Activated CD4-positive, alpha-beta memory T cell treated with anti-CD3 and anti-CD28 coated beads, Interleukin-2, amount 10 ng/mL, durations not matched to agents 7 days and 5 days (primary cell): ENCODE results near the gene IGF2R. TPM values are rescaled to one million over a fixed set of nuclear protein-coding genes. Genes with fewer than 3 reads are reported as not detected.

ENCODE experiments used
- CTCF ChIA-PET: fragments of 350-600 bp; sonication (Branson Sonifier 250); formaldehyde crosslinking; loops from one replicate; lab custom pipeline; 2021; ENCODE audit warnings: antibody characterized with exemption, inconsistent platforms; lab: Charles Lee
- POLR2A ChIA-PET: fragments of 350-600 bp; sonication (Branson Sonifier 250); formaldehyde crosslinking; loops from one replicate; lab custom pipeline; 2021; ENCODE audit warnings: antibody characterized with exemption; lab: Charles Lee
- DNase-seq: peaks from one replicate; pipeline ENCODE4 v3.0.0-alpha.2; 2020
- H3K27ac Mint-ChIP-seq: one replicate; pipeline ENCODE4 v1.8.0; 2021; ENCODE audit warnings: mild to moderate bottlenecking, mixed read lengths
- H3K27me3 Mint-ChIP-seq: one replicate; pipeline ENCODE4 v1.8.0; 2021; ENCODE audit warnings: mixed read lengths
- H3K36me3 Mint-ChIP-seq: one replicate; pipeline ENCODE4 v1.8.0; 2021; ENCODE audit warnings: low read depth, mixed read lengths
- H3K4me1 Mint-ChIP-seq: one replicate; pipeline ENCODE4 v1.8.0; 2021; ENCODE audit warnings: mixed read lengths
- H3K4me3 Mint-ChIP-seq: one replicate; pipeline ENCODE4 v1.8.0; 2021; ENCODE audit warnings: mild to moderate bottlenecking, mixed read lengths
- H3K9me3 Mint-ChIP-seq: one replicate; pipeline ENCODE4 v1.8.0; 2021; ENCODE audit warnings: mixed read lengths
- total RNA-seq, 2 experiments: library from RNA; stranded (reverse); gene quantifications; one replicate each; pipeline ENCODE4 v1.2.3, GENCODE V29; 2021

IGF2R gene
- total RNA-seq, 2 experiments from 2014 or later: 66.9 to 70.9 TPM

- Mint-ChIP-seq H3K36me3 (peaks cover 85% of the 10 kb centered on the region), H3K27ac (peak overlapping the region; percentile 57), H3K4me3 (no peak overlapping the region), H3K27me3 (no peaks in the 10 kb centered on the region), H3K4me1 (peaks cover 64% of the 10 kb centered on the region), H3K9me3 (no peaks in the 10 kb centered on the region)
- ChIA-PET POLR2A (interaction anchor here (0.7 kb wide), 1 partner anchor 100 kb away, joined by 3 read pairs; no protein-coding TSS in a partner anchor), CTCF (no interaction called here)
- no peak for DNase-seq
Measured at GRCh38 chr6:160070427-160070826, 101.5 kb downstream of the IGF2R start.

DNA sequence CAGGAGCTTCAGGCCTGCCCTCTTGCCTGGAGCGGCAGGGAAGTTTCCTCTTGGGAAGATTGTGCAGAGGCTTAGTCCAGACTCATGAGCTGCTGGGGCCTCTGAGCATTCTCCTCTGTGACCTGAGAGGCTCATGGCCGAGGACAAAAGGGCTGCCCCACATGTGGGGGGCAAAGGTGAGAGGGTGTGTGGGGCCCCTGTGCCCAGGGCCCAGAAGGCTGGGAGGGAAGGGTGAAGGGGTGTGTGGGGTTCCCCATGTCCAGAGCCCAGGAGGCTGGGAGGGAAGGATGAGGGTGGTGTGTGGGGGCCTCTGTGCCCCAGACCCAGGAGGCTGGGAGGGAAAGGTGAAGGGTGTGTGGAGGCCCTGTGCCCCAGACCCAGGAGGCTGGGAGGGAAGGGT is 101.9 kb downstream of the IGF2R start:
- H3K27me3 Mint-ChIP-seq: no peaks in the 10 kb centered on the region
- DNase-seq: no peak
- H3K4me1 Mint-ChIP-seq: peaks cover 65% of the 10 kb centered on the region
- POLR2A ChIA-PET: interaction anchor here (0.7 kb wide), 1 partner anchor 101 kb away, joined by 3 read pairs; no protein-coding TSS in a partner anchor
- H3K9me3 Mint-ChIP-seq: no peaks in the 10 kb centered on the region
- H3K27ac Mint-ChIP-seq: peak overlapping the region; percentile 27
- no peak overlapping the region for H3K4me3 Mint-ChIP-seq
- CTCF ChIA-PET: interaction anchor here (1.5 kb wide), 1 partner anchor 385 kb away, joined by 3 read pairs; no protein-coding TSS in a partner anchor
- peaks cover 86% of the 10 kb centered on the region for H3K36me3 Mint-ChIP-seq

- H3K36me3 Mint-ChIP-seq: peaks cover 89% of the 10 kb centered on the region
Measured at GRCh38 chr6:160071805-160072690, 103.2 kb downstream of the IGF2R start.

GRCh38 chr6:160073272-160073671 is 104.4 kb downstream of the IGF2R start:
- Mint-ChIP-seq H3K9me3 (no peaks in the 10 kb centered on the region), H3K36me3 (peaks cover 83% of the 10 kb centered on the region), H3K4me1 (peaks cover 51% of the 10 kb centered on the region), H3K27me3 (no peaks in the 10 kb centered on the region), H3K4me3 (no peak overlapping the region), H3K27ac (no peak overlapping the region)
- DNase-seq: no peak
- POLR2A ChIA-PET: no interaction called here
- CTCF ChIA-PET: no interaction called here

More at GRCh38 chr6:160071805-160072690, 103.2 kb downstream of the IGF2R start:
- H3K4me3 Mint-ChIP-seq: no peak overlapping the region
- H3K4me1 Mint-ChIP-seq: peaks cover 61% of the 10 kb centered on the region
- H3K27me3 Mint-ChIP-seq: no peaks in the 10 kb centered on the region
- POLR2A ChIA-PET: no interaction called here
- CTCF ChIA-PET: interaction anchor here (0.7 to 1.5 kb wide), 5 partner anchors 10 to 383 kb away, joined by 3 to 4 read pairs (median 3); no protein-coding TSS in a partner anchor
- H3K27ac Mint-ChIP-seq: peak overlapping the region; percentile 16
- H3K9me3 Mint-ChIP-seq: no peaks in the 10 kb centered on the region
- no peak for DNase-seq

- peaks cover 77% of the 10 kb centered on the region for H3K36me3 Mint-ChIP-seq
- H3K27ac Mint-ChIP-seq: no peak overlapping the region
- CTCF ChIA-PET: interaction anchor here (0.7 kb wide), 1 partner anchor 106 kb away, joined by 3 read pairs; no protein-coding TSS in a partner anchor
Measured at GRCh38 chr6:160076009-160076408, 107.1 kb downstream of the IGF2R start.

GRCh38 chr6:160077024-160077423 is 108.1 kb downstream of the IGF2R start:
- Mint-ChIP-seq H3K4me3 (no peak overlapping the region), H3K27ac (no peak overlapping the region), H3K36me3 (peaks cover 78% of the 10 kb centered on the region), H3K27me3 (no peaks in the 10 kb centered on the region), H3K4me1 (peaks cover 16% of the 10 kb centered on the region), H3K9me3 (no peaks in the 10 kb centered on the region)
- no peak for DNase-seq
- ChIA-PET POLR2A (interaction anchor here (1.5 kb wide), 1 partner anchor 8 kb away, joined by 5 read pairs; no protein-coding TSS in a partner anchor), CTCF (interaction anchor here (0.6 to 0.7 kb wide), 2 partner anchors 107 to 356 kb away, joined by 3 read pairs; no protein-coding TSS in a partner anchor)

More at GRCh38 chr6:160076009-160076408, 107.1 kb downstream of the IGF2R start:
- POLR2A ChIA-PET: interaction anchor here (0.7 kb wide), 1 partner anchor 95 kb away, joined by 3 read pairs; no protein-coding TSS in a partner anchor
- Mint-ChIP-seq H3K27me3 (no peaks in the 10 kb centered on the region), H3K9me3 (no peaks in the 10 kb centered on the region), H3K4me1 (peaks cover 24% of the 10 kb centered on the region), H3K4me3 (no peak overlapping the region)
- DNase-seq: no peak

GRCh38 chr6:160077526-160077925 is 108.6 kb downstream of the IGF2R start:
- Mint-ChIP-seq H3K36me3 (peaks cover 76% of the 10 kb centered on the region), H3K4me3 (no peak overlapping the region), H3K9me3 (no peaks in the 10 kb centered on the region), H3K27ac (peak overlapping the region; percentile 30), H3K4me1 (peaks cover 14% of the 10 kb centered on the region), H3K27me3 (no peaks in the 10 kb centered on the region)
- CTCF ChIA-PET: no interaction called here
- POLR2A ChIA-PET: interaction anchor here (1.5 kb wide), 1 partner anchor 8 kb away, joined by 5 read pairs; no protein-coding TSS in a partner anchor
- DNase-seq: no peak

- no peaks in the 10 kb centered on the region for H3K27me3 Mint-ChIP-seq
Measured at GRCh38 chr6:160078883-160079685, 110.2 kb downstream of the IGF2R start.

DNA sequence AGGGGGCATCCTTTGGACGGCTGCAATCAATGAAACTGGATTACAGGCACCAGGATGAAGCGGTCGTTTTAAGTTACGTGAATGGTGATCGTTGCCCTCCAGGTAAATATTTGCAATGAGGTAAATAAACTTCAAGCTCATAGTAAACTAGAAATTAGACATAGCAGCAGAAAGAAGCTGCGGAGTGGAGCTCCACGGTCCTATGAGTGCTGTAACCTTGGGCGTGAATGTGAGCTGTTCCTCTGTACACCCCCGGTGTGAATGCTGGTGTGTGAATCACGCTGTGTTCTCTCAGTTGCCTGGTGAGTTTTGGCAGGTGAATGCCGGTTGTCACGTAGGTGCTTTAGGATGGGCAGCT is 110.8 kb downstream of the IGF2R start:
- CTCF ChIA-PET: no interaction called here
- DNase-seq: no peak
- H3K27me3 Mint-ChIP-seq: no peaks in the 10 kb centered on the region
- POLR2A ChIA-PET: no interaction called here
- no peaks in the 10 kb centered on the region for H3K9me3 Mint-ChIP-seq
- H3K4me3 Mint-ChIP-seq: no peak overlapping the region
- H3K36me3 Mint-ChIP-seq: peaks cover 76% of the 10 kb centered on the region
- peaks cover 8% of the 10 kb centered on the region for H3K4me1 Mint-ChIP-seq
- H3K27ac Mint-ChIP-seq: no peak overlapping the region

More at GRCh38 chr6:160078883-160079685, 110.2 kb downstream of the IGF2R start:
- Mint-ChIP-seq H3K27ac (no peak overlapping the region), H3K4me3 (no peak overlapping the region), H3K9me3 (no peaks in the 10 kb centered on the region), H3K4me1 (peaks cover 8% of the 10 kb centered on the region), H3K36me3 (peaks cover 76% of the 10 kb centered on the region)
- POLR2A ChIA-PET: interaction anchor here (1.5 kb wide), 1 partner anchor 10 kb away, joined by 5 read pairs; no protein-coding TSS in a partner anchor
- no peak for DNase-seq
- CTCF ChIA-PET: no interaction called here

DNA sequence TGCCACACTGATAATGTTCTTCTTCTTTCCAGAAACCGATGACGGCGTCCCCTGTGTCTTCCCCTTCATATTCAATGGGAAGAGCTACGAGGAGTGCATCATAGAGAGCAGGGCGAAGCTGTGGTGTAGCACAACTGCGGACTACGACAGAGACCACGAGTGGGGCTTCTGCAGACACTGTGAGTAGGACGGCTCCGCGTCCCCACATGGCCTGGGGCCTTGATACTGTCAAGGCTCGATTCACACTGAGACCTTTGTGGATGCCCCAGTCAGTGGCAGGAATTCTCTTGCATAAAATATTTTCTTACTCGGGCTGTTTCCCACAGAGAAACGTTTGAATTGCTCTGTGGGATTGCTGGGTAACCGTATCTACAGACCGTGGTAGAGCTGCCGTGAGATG is 111.2 kb downstream of the IGF2R start:
- Mint-ChIP-seq H3K9me3 (no peaks in the 10 kb centered on the region), H3K36me3 (peaks cover 77% of the 10 kb centered on the region), H3K4me1 (peaks cover 8% of the 10 kb centered on the region), H3K27ac (no peak overlapping the region), H3K4me3 (no peak overlapping the region), H3K27me3 (no peaks in the 10 kb centered on the region)
- ChIA-PET POLR2A (no interaction called here), CTCF (no interaction called here)
- DNase-seq: no peak

DNA sequence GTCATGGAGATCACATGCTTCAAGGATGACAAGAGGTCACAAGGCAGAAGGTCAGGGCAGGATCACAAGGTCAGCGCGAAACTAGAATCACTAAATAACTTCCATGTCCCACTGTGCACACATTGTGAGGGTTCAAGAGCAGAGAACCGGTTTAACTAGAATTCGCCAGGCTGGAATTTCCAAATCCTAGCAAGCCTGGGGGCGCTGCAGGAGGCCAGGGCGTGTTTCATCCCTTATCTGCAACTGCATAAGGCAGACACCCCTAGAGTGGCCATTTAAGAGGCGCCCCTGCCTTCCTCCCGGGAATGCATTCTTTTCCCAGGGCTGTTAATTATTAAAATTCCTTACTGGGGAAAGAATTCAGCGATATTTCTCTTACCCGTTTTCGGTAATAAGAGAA is 112.5 kb downstream of the IGF2R start:
- Mint-ChIP-seq H3K36me3 (peaks cover 82% of the 10 kb centered on the region), H3K4me3 (no peak overlapping the region), H3K27me3 (no peaks in the 10 kb centered on the region), H3K9me3 (no peaks in the 10 kb centered on the region), H3K4me1 (peaks cover 17% of the 10 kb centered on the region), H3K27ac (no peak overlapping the region)
- ChIA-PET CTCF (interaction anchor here (0.7 kb wide), 1 partner anchor 9 kb away, joined by 3 read pairs; no protein-coding TSS in a partner anchor), POLR2A (interaction anchor here (0.6 kb wide), 1 partner anchor 19 kb away, joined by 3 read pairs; no protein-coding TSS in a partner anchor)
- no peak for DNase-seq

DNA sequence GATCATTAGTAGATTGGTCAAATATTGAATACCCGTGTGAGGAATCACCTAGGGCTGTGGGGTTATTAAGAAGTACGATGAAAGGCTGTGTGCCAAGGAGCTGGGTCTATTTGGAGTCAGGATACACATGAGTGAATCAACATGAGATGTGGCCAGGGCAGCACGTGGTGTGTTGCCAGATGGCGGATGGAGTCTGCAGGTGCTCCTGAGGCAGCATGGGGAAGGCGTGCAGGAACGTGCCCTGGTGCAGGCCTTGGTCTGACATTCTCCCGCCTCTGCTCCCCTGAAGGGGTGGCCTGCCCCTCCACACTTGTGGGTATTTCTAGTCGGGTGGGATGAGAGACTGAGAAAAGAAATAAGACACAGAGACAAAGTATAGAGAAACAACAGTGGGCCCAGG is 113.7 kb downstream of the IGF2R start:
- no peak for DNase-seq
- Mint-ChIP-seq H3K27ac (no peak overlapping the region), H3K4me3 (no peak overlapping the region), H3K4me1 (peaks cover 17% of the 10 kb centered on the region), H3K9me3 (no peaks in the 10 kb centered on the region), H3K36me3 (peaks cover 83% of the 10 kb centered on the region), H3K27me3 (no peaks in the 10 kb centered on the region)
- ChIA-PET POLR2A (no interaction called here), CTCF (interaction anchor here (0.7 kb wide), 1 partner anchor 18 kb away, joined by 4 read pairs; no protein-coding TSS in a partner anchor)
